ENCODE measurements around the gene AKR7A2. TPM values are rescaled to one million over a fixed set of nuclear protein-coding genes. Genes with fewer than 3 reads are reported as not detected.
"Not testable (repeated sequence)": the region's sequence is repeated elsewhere in the genome, so short reads cannot be mapped to it uniquely, and the experiment has no call there.

Gene AKR7A2
- total and polyA plus RNA-seq, 9 of the 15 experiments (the other 6 are each of a cell fraction or from before 2014, with no cell fraction given) = 2.0 to 78.4 (median 49.4) TPM

GRCh38 chr1:19272064-19272463 is 39.9 kb downstream of the AKR7A2 start (continued):
- TF ChIP-seq E2F4 (CRISPR knock-in tag; IDR thresholded peaks at IDR 0.05; ENCODE audit: low read depth) = no peak
- no peak for TF ChIP-seq E4F1 (CRISPR knock-in tag; IDR thresholded peaks at IDR 0.05; ENCODE audit: borderline replicate concordance)
- TF ChIP-seq KLF16 (IDR thresholded peaks at IDR 0.05) = no peak
- no peak for TF ChIP-seq TSHZ1 (CRISPR knock-in tag; IDR thresholded peaks at IDR 0.05)

- 39% methylated on average over 5 of the region's 6 CpGs for WGBS (ENCODE audit: insufficient coverage, low coverage, missing lambda C conversion rate)
- H3K79me2 ChIP-seq (ENCODE audit: control insufficient read depth, insufficient read depth, low read length); ATAC-seq; H3K9ac ChIP-seq (ENCODE audit: insufficient read depth in 1 of 2, low read depth in 2 of 2, low read length in 2 of 2); intact Hi-C loops (cut with micrococcal nuclease); H3K4me2 ChIP-seq (ENCODE audit: insufficient read depth, low read length); in situ Hi-C loops (cut with MboI); BruUV-seq (replicated peaks); H3K27ac ChIP-seq (ENCODE audit: extremely low read depth, low read depth, low read length); H3K4me1 ChIP-seq (replicated peaks in 1 of 2; ENCODE audit: control insufficient read depth in 2 of 2, insufficient read depth in 2 of 2, low read length in 2 of 2); H2AFZ ChIP-seq (ENCODE audit: low read depth, low read length); H4K20me1 ChIP-seq (replicated peaks; ENCODE audit: control insufficient read depth, insufficient read depth, low read length); H3K9me3 ChIP-seq (replicated peaks; ENCODE audit: control insufficient read depth, insufficient read depth, low read depth, low read length); H3K36me3 ChIP-seq (ENCODE audit: control insufficient read depth, insufficient read depth, low read length); H3K9me1 ChIP-seq (ENCODE audit: control insufficient read depth, insufficient read depth, low read length); CTCF ChIA-PET (ENCODE audit: low intra/inter-chr PET ratio); FAIRE-seq; H3K27me3 ChIP-seq (ENCODE audit: control insufficient read depth in 2 of 2, insufficient read depth in 2 of 2, low read length in 2 of 2); H3K4me3 ChIP-seq; DNase-seq (ENCODE audit: extremely low read depth in 1 of 4, low spot score in 3 of 4): not testable (repeated sequence)
- POLR2A ChIA-PET = interaction anchor here (3.6 kb wide), 1 partner anchor 10 kb away, joined by 19 read pairs; no protein-coding TSS in a partner anchor
Observed at GRCh38 chr1:19270343-19270730, 41.6 kb downstream of the AKR7A2 start.

- intact Hi-C loops (cut with micrococcal nuclease); CTCF ChIA-PET (ENCODE audit: low intra/inter-chr PET ratio); H3K27ac ChIP-seq (ENCODE audit: extremely low read depth, low read depth, low read length); H3K4me1 ChIP-seq (replicated peaks in 1 of 2; ENCODE audit: control insufficient read depth in 2 of 2, insufficient read depth in 2 of 2, low read length in 2 of 2); H3K27me3 ChIP-seq (ENCODE audit: control insufficient read depth in 2 of 2, insufficient read depth in 2 of 2, low read length in 2 of 2); ATAC-seq; H3K9me3 ChIP-seq (replicated peaks; ENCODE audit: control insufficient read depth, insufficient read depth, low read depth, low read length); H3K4me3 ChIP-seq; DNase-seq (ENCODE audit: extremely low read depth in 1 of 4, low spot score in 3 of 4); H3K9me1 ChIP-seq (ENCODE audit: control insufficient read depth, insufficient read depth, low read length); H2AFZ ChIP-seq (ENCODE audit: low read depth, low read length); in situ Hi-C loops (cut with MboI); H3K79me2 ChIP-seq (ENCODE audit: control insufficient read depth, insufficient read depth, low read length); BruUV-seq (replicated peaks); H3K36me3 ChIP-seq (ENCODE audit: control insufficient read depth, insufficient read depth, low read length); H4K20me1 ChIP-seq (replicated peaks; ENCODE audit: control insufficient read depth, insufficient read depth, low read length); H3K9ac ChIP-seq (ENCODE audit: insufficient read depth in 1 of 2, low read depth in 2 of 2, low read length in 2 of 2); H3K4me2 ChIP-seq (ENCODE audit: insufficient read depth, low read length): not testable (repeated sequence)
- POLR2A ChIA-PET = interaction anchor here (3.6 kb wide), 1 partner anchor 10 kb away, joined by 19 read pairs; no protein-coding TSS in a partner anchor
- FAIRE-seq = peak; percentile 6
- WGBS (ENCODE audit: insufficient coverage, low coverage, missing lambda C conversion rate) = 50% methylated on average over 8 of the region's 9 CpGs
Observed at GRCh38 chr1:19269427-19270342, 42.3 kb downstream of the AKR7A2 start.

All from K562 (cell line).